Sigmoid colon (tissue), 3 donors: Measurements from ENCODE around the gene LEKR1.

Experiments used
- CTCF ChIP-seq, 4 experiments: fragments of 450-650 bp in 3 of 4; fragments of 200-600 bp in 1 of 4; IDR thresholded peaks; one replicate each; pipeline ENCODE4 v1.5.1; 2016 to 2019; ENCODE audit warnings: antibody characterized with exemption in 4 of 4, mild to moderate bottlenecking in 3 of 4, moderate library complexity in 2 of 4
- POLR2A ChIP-seq, 2 donors: fragments of 450-650 bp; IDR thresholded peaks; one replicate each; pipeline ENCODE4 v1.6.1; 2016; ENCODE audit warnings: antibody characterized with exemption in 2 of 2, mild to moderate bottlenecking in 2 of 2, moderate library complexity in 2 of 2

- TF ChIP-seq CTCF (IDR thresholded peaks at IDR 0.05), result no peak
- no peak for TF ChIP-seq POLR2A (IDR thresholded peaks at IDR 0.05)
Observed at GRCh38 chr3:157063469-157063868, 237.3 kb downstream of the LEKR1 start.
